ENCODE results near the gene PARP12. TPM values are rescaled to one million over a fixed set of nuclear protein-coding genes. Genes with fewer than 3 reads are reported as not detected.
A peak's percentile ranks its signal among the peaks of the same experiment; 100 is the strongest.

The PARP12 gene
- total and polyA plus RNA-seq, 9 of the 15 experiments (the other 6 are each of a cell fraction or from before 2014, with no cell fraction given): 4.6 to 40.4 (median 23.5) TPM

DNA sequence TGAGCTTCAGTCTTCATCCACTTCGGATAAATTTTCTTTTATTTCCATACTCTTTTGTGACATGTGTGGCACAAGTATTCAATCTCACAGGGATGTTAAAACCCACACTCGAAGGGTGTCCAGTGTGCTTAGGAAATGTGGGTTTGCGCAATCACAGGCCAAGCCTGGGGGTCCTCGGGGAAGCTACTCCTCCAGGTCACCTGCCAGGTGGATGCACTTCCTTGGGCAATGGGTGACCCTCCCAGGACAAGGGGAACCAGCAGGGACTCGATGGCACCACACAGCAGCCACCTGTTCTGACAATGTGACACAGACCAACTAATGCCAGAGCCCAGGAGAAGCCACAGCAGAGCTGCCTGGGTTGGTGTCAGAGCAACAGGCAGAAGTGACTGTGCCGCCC is 39.0 kb downstream of the PARP12 start:
- ATAC-seq (no peak), FAIRE-seq (no peak), DNase-seq (ENCODE audit: extremely low read depth in 1 of 4, low spot score in 3 of 4) (no peak)
- H3K4me1 ChIP-seq (replicated peaks in 1 of 2; ENCODE audit: control insufficient read depth in 2 of 2, insufficient read depth in 2 of 2, low read length in 2 of 2): peaks cover 0 to 4% of the 10 kb centered on the region in 2 experiments; a peak in 1 of 5 replicates
- BruUV-seq (replicated peaks): no TSS peak
- in situ Hi-C loops (cut with MboI): no loop called here
- intact Hi-C loops (cut with micrococcal nuclease): no loop called here
- H3K79me2 ChIP-seq (ENCODE audit: control insufficient read depth, insufficient read depth, low read length): no peaks in the 10 kb centered on the region
- WGBS (ENCODE audit: insufficient coverage, low coverage, missing lambda C conversion rate): 64% methylated on average over 6 of the region's 6 CpGs
- no peaks in the 10 kb centered on the region for H3K9me3 ChIP-seq (replicated peaks; ENCODE audit: control insufficient read depth, insufficient read depth, low read depth, low read length)
- no peaks in the 10 kb centered on the region for H3K27me3 ChIP-seq (ENCODE audit: control insufficient read depth in 2 of 2, insufficient read depth in 2 of 2, low read length in 2 of 2)
- no peaks in the 10 kb centered on the region for H3K9me1 ChIP-seq (ENCODE audit: control insufficient read depth, insufficient read depth, low read length)
- ChIA-PET CTCF (ENCODE audit: low intra/inter-chr PET ratio) (no interaction called here), POLR2A (interaction anchor here (0.6 to 1.0 kb wide), 4 partner anchors 19 to 626 kb away, joined by 3 read pairs; no protein-coding TSS in a partner anchor)
- no peak for TF ChIP-seq ZBTB17 (CRISPR knock-in tag; IDR thresholded peaks at IDR 0.05)
- TF ChIP-seq ZNF23 (CRISPR knock-in tag; IDR thresholded peaks at IDR 0.05): no peak
- TF ChIP-seq NR2C1 (IDR thresholded peaks at IDR 0.05): no peak
- no peak for TF ChIP-seq NR2C1 (tag; IDR thresholded peaks at IDR 0.05)
- TF ChIP-seq TAL1 (IDR thresholded peaks at IDR 0.05): no peak
- no peak for TF ChIP-seq RB1 (IDR thresholded peaks at IDR 0.05; ENCODE audit: low read depth)
- TF ChIP-seq ETS1 (conservative IDR thresholded peaks at IDR 0.05; ENCODE audit: control insufficient read depth, low read depth, low read length): no peak
- TF ChIP-seq ZNF224 (CRISPR knock-in tag; IDR thresholded peaks at IDR 0.05): no peak
- TF ChIP-seq LEF1 (IDR thresholded peaks at IDR 0.05): no peak
- no peak for TF ChIP-seq KAT8 (IDR thresholded peaks at IDR 0.05; ENCODE audit: low read depth)
- TF ChIP-seq NEUROD1 (IDR thresholded peaks at IDR 0.05; ENCODE audit: borderline replicate concordance, low read depth, low read length, partially characterized antibody): no peak
- peak; percentile 55; the same call in 1 of the 2 replicates for TF ChIP-seq CEBPG (CRISPR knock-in tag; IDR thresholded peaks at IDR 0.05)
- TF ChIP-seq CEBPG (tag; conservative IDR thresholded peaks at IDR 0.05 in 1 of 2, IDR thresholded peaks at IDR 0.05 in 1 of 2): peak; percentile 24 to 78; a peak in 2 of 4 replicates
- TF ChIP-seq CEBPB (tag; IDR thresholded peaks at IDR 0.05): peak; percentile 89
- 0 out of 2 replicates have a peak, but pooled peaks have one; percentile 56 for TF ChIP-seq ELK1 (CRISPR knock-in tag; IDR thresholded peaks at IDR 0.05)
- TF ChIP-seq ZNF668 (CRISPR knock-in tag; IDR thresholded peaks at IDR 0.05): no peak
- no peak overlapping the region for H2AFZ ChIP-seq (ENCODE audit: low read depth, low read length)
- H4K20me1 ChIP-seq (replicated peaks; ENCODE audit: control insufficient read depth, insufficient read depth, low read length): 0 out of 2 replicates have a peak, but pooled peaks cover under 1% of the 10 kb centered on the region
- H3K36me3 ChIP-seq (ENCODE audit: control insufficient read depth, insufficient read depth, low read length): peaks cover 10% of the 10 kb centered on the region; the same call in 1 of the 3 replicates
- H3K4me3 ChIP-seq: no peak overlapping the region
- H3K4me2 ChIP-seq (ENCODE audit: insufficient read depth, low read length): no peak overlapping the region
- H3K9ac ChIP-seq (ENCODE audit: insufficient read depth in 1 of 2, low read depth in 2 of 2, low read length in 2 of 2): 0 out of 4 replicates have a peak overlapping the region, but pooled peaks of 1 of the 2 experiments have one; percentile 28
- H3K27ac ChIP-seq (ENCODE audit: extremely low read depth, low read depth, low read length): no peak overlapping the region

All from K562 (cell line).